PC-9 (cell line): ENCODE measurements around the gene MINDY4.

Experiments used
- EZH2 ChIP-seq: fragments of 200-600 bp; sonication (generic); IDR thresholded peaks from 2 replicates; pipeline ENCODE4 v1.8.0; 2017; ENCODE audit warnings: antibody characterized with exemption, low read depth
- TF ChIP-seq, protein P1 (sequence below): fragments of 200-600 bp; sonication (generic); conservative IDR thresholded peaks from 2 replicates; pipeline ENCODE4 v1.6.1; 2017; ENCODE audit warnings: mixed run types, antibody characterized with exemption, mild to moderate bottlenecking, moderate library complexity

GRCh38 chr7:30736291-30736690 lies 34.9 kb upstream of the MINDY4 start:
- TF ChIP-seq, protein P1, sequence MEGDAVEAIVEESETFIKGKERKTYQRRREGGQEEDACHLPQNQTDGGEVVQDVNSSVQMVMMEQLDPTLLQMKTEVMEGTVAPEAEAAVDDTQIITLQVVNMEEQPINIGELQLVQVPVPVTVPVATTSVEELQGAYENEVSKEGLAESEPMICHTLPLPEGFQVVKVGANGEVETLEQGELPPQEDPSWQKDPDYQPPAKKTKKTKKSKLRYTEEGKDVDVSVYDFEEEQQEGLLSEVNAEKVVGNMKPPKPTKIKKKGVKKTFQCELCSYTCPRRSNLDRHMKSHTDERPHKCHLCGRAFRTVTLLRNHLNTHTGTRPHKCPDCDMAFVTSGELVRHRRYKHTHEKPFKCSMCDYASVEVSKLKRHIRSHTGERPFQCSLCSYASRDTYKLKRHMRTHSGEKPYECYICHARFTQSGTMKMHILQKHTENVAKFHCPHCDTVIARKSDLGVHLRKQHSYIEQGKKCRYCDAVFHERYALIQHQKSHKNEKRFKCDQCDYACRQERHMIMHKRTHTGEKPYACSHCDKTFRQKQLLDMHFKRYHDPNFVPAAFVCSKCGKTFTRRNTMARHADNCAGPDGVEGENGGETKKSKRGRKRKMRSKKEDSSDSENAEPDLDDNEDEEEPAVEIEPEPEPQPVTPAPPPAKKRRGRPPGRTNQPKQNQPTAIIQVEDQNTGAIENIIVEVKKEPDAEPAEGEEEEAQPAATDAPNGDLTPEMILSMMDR: no peak
- TF ChIP-seq EZH2: no peak
